ENCODE data around the gene NOS1AP.

Gene NOS1AP

DNA sequence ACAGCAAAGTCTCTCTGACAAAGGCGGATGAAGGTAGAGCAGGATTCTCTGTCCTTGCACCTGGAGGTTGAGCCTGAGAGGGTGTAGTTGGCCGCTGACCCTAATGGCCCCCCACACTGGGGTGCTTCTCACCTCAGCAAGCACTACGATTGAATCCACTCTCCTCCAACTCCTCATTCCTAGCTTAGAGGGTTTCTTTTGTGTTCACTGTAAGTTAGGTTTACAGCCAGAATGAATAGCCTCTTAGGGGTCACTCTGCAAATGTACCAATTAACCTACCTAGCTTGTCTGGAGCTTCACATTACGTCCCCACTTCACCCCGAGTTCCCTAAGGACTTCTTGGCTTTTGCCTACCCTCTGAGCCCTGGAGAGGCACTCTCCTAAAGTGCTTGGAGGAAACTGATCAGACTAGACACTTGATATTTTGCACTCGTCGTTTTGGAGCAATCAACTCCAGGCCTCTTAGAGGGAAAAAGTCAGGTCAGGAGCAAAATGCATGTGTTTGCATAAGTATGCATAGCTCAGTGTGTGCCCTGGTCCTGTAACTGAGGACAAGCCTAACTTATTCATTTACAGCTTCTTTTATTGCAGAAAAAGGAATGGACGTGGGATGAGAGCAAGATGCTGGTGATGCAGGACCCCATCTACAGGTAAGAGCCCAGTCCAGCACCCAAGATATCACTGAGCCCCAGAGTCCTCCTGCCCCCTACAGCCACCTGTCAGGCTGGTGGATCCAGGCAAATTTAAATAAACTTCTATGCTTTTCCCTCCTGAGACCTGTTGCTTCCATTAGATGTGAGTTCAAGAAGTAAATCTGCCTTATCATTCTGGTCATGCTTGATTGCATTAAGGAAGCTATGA lies 230.8 kb downstream of the NOS1AP start:
- no peak for DNase-seq (ENCODE audit: low spot score)

DNA sequence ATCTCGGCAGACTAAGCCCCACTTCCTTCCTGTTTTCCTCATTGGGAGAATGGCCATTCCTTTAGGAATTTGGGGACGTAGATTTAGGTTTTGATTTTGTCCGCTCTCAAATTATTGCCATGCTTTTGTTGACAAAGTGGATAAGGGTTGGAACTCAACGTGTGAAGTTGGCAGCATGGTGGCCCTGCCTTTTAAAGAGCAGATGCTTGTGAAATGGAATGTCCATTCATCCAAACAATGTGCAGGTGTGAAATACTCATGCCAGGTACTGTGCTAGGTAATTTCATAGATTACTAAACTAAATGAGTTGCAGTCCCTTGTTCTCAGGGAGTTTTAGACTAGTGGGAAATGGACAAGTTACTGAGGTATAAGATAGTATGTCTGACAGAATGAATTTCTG lies 232.2 kb downstream of the NOS1AP start:
- no peak for DNase-seq (ENCODE audit: low spot score)

DNA sequence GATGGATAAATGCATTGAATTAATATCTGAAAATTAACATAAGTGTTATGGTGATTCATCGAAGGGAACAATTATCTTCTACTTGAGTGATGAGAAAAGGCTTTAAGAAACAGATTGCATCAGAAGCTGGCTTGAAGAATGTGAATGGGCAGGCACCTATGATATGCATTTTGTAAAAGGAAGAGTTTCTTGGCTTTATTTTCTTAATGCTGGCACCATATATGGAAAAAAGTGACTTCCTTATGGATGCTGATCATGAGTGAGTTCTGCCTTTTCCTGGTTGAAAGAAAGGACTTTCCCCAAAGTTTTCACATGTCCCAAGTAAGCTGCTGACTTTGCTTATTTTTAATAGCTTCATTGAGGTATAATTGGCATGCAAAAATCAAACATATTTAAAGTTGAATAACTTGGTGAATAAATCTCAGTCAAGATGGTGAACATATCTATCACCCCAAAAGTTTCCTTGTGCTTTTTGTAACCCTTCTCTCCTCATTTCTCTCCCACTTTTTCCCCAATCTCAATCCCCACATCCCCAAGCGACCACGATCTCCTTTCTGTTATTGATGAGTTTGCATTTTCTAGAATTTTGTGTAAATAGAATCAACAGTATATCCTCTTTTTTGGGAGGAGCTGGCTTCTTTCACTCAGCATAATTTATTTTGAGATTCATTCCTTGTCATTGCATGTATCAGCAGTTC lies 233.0 kb downstream of the NOS1AP start:
- no peak for DNase-seq (ENCODE audit: low spot score)

DNA sequence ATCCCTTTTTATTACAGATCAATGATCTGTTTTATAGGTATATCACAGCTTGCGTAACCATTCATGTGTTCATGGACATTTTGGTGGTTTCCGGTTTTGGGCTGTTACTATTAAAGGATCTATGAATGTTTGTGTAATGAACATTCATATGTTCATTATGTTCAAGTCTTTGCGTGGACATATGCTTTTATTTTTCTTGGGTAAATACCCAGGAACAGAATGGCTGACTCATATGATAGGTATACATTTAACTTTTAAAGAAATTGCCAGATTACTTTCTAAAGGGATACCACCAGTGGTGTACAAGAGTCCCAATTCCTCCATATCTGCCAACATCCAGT lies 233.5 kb downstream of the NOS1AP start:
- DNase-seq (ENCODE audit: low spot score), result no peak

DNA sequence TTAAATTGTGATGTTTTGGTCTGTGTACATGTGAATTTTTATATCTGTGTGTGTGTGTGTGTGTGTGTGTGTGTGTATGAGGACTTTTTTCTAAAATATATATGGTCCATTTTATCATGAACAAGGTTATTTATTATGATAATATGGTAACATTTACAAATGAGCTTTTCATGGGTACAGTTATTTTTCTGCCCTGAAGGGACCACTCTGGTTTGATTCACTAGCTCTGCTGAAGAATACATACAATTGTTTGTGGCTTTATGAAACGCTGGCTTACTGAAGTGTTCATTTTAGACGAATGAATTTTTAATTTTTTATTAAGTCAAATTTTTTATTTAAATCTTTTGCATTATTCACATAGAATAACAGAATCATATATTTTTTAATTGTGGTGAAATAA lies 235.2 kb downstream of the NOS1AP start:
- no peak for DNase-seq (ENCODE audit: low spot score)

DNA sequence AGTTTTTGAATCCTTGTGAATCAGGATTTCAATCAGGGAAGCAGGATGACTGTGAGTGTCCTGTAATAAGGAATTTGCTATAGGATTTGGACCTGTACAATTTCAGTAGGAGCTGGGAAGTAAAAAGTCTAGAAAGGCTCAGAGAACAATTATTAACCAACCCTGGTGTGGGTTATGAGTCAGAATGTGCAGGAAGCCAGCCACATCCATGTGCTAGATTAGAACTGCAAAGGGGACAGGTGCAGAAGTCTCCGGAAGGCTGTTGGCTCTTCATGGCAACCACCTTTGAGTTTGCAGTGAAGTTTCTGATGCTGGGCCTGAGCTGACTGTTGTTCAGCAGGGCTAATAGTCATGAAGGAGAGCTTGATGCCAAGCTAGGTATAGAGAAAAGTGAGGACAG lies 236.5 kb downstream of the NOS1AP start:
- no peak for DNase-seq (ENCODE audit: low spot score)

DNA sequence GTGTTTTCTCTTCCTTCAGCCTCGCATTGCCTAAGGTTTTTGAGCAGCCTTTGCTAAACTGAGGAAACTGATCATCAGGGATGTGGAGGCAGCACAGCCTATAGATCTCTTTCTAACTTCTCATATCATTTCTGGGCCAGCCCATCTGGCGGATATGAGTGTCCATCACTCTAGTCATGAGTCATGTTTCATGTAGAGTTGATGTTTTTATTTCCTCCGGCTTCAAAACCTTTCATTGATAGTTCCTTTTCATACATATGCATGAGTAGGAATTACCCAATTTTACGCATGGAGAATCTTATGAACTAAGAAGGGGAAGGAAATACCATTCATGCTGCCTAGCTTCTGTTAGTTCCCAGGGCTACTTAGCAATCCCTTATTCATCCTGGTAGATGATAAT lies 240.8 kb downstream of the NOS1AP start:
- no peak for DNase-seq (ENCODE audit: low spot score)

DNA sequence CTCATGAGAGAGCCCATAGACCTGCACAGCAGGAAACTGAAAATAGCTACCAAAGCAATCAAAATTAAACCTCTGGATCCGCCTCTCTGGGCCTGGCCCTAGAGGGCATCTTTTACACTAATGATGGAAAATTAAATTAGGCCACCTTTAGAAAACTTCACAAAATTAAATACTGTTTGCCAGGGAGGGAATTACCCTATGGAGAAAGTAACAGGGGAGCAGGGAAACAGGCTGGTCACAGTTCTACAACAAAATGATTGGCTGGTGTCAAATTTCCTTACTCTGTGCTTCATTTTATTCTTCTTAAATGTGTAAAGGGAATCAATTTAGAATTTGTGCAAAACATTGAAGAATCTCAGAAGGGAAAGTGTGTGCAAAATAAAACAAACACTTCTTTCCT lies 244.7 kb downstream of the NOS1AP start:
- DNase-seq (ENCODE audit: low spot score), result no peak

DNA sequence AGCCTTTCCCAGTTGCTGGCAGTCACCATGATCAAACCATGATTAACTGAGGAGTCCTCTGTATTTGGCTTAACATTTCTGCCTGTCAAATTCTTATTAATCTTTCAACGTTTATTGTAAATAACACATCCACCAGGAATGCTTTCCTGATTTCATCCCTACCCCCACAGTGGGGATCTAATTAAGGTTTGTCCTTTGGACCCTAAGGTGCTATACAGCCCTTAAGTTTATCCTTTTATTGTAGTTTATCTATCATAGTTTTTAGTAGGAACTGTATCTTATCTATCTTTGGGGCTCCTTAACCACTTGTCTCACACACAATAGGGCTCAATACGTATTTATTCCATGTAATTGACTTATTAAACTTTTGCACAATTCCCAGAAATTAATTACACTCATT lies 246.2 kb downstream of the NOS1AP start:
- DNase-seq (ENCODE audit: low spot score), result no peak

DNA sequence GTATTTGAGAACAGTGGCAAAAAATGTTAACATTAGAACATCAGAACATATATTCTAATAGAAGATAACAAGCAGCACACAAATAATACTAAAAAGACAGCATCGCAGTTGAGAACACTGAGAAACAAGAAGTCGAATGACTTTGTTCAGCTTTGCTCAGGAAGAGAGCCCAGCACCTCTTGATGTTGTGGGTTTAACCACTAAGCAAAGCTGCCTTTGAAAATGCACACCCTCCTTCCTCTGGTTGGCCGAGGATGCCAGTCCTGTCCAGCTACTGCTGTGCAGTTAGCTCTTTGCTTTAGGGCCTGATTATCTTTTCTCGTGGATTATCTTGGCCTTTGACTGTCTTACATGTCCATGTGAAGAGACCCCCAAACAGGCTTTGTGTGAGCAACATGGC lies 246.7 kb downstream of the NOS1AP start:
- no peak for DNase-seq (ENCODE audit: low spot score)

DNA sequence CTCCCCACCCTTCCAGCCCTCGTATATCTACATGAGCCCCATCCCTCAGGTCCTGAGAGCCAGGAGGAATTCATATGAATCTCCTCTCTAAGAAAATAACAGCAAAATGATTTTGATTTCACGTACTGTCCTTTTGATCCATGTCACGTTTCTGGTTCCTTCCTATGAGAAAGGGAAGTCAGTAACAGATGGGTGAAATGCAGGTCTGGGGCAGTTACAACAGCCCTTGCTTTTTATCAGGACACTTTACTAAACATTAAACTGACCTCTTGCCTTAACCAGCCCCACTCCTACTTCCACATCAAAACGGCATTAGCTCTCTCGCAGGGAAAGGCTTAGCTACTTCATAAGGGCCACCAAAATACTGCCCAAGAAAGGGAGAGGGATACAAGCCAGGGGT lies 248.1 kb downstream of the NOS1AP start:
- DNase-seq (ENCODE audit: low spot score), result no peak

DNA sequence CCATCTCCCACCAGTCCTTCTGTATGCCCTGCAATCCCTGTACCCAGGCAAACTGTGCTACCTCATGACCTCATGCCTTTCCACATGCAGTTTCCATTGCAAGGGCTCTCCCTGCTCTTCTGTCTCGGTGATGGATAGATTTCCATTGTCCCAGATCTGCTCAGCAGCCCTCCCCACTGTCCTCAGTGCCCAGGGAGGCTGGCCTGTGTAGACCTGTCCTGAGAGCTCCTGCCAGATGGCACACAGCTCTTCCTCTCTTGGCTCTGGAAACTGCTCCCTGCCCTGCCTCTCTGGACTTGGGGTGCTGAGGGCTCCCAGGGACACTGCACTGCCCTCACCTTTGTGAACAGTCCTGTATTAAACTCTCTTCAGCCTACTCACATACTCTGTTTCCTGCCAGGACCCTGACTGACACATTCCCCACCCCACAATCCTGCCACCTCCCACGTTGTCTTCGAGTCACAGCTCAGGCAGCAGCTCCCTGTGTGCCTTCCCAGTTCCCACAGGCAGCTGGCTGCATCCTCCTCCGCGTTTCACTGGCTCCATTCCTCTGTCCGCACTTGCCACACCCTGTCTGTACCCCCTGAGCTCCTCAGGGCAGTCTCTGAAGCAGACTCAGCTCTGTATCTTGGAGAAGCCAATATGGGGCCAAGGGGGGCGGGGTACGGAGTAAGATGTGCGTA lies 250.1 kb downstream of the NOS1AP start:
- DNase-seq (ENCODE audit: low spot score), result peak; percentile 31

DNA sequence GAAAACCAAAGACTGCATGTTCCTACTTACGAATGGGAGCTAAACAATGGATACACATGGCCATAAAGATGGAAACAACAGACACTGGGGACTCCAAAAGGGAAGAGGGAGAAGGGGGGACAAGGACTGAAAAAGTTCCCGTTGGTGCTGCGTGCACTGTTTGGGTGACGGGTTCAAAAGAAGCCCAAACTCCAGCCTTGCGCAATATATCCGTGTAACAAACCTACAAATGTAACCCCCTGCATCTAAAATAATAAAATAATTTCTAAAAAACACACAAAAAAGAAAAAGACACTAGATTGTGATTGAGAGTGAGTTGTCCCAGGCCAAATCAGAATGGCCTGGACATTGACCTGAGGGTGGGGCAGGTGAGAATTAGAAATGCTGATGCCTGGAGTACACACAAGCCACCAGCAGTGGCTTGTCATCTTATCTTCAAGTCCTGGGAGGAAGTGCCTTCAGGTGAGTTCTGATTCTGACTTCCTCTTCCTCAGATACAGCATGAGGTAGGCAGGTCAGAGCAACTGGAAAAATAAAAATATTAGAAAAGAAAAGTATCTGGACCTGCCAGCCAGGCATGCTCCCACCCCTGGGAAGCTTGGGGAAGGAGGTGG lies 252.4 kb downstream of the NOS1AP start:
- DNase-seq (ENCODE audit: low spot score), result no peak

DNA sequence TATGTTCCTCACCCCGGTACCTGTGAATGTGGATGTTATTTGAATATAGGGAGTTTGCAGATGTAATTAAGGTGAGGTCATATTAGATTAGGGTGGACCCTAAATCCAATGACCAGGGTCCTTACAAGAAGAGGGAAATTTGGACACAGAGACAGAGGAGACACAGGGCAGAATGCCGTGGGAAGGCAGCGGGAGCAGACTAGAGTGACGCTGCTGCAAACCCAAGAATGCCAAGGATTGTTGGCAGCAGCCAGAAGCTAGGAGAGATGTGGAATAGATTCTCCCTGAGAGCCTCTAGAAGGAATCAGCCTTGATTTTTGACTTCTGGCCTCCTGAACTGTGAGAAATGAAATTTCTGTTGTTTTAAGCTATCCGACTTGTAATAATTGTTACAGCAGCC lies 253.5 kb downstream of the NOS1AP start:
- no peak for DNase-seq (ENCODE audit: low spot score)

DNA sequence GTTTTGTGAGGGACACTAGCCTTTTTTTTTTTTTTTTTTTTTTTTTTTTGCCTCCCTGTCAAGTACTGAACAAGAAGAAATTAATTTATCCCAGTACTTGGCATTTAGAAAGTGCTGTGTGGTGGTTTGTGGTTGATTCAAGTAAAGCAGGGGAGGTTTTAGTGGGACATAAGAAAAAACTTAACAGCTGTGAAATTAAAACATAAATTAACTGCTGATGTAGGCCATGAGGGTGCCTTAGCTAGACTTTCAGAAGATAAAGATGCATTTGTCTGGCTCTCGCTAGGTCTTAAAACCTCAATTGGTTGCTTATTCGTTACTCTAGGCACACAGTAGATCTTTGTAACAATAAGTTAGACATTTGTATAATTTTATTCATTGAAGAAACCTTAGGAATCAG lies 254.9 kb downstream of the NOS1AP start:
- no peak for DNase-seq (ENCODE audit: low spot score)

DNA sequence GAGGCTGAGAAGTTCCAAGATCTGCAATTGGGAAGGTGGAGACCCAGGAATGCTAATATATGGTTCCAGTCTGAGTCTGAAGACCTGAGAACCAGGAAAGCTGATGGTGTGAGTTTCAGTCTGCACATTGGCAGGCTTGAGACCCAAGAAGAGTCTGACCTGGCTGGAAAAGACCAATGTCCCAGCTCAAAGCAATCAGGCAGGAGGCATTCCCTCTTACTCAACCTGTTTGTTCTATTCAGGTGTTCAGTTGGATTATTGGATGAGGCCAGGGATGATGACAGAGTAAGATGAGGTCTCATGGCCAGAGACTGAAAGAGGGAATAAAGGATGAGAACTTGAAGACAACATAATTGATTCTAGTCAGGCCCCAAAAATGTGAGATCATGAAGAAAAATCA lies 257.1 kb downstream of the NOS1AP start:
- DNase-seq (ENCODE audit: low spot score), result no peak

DNA sequence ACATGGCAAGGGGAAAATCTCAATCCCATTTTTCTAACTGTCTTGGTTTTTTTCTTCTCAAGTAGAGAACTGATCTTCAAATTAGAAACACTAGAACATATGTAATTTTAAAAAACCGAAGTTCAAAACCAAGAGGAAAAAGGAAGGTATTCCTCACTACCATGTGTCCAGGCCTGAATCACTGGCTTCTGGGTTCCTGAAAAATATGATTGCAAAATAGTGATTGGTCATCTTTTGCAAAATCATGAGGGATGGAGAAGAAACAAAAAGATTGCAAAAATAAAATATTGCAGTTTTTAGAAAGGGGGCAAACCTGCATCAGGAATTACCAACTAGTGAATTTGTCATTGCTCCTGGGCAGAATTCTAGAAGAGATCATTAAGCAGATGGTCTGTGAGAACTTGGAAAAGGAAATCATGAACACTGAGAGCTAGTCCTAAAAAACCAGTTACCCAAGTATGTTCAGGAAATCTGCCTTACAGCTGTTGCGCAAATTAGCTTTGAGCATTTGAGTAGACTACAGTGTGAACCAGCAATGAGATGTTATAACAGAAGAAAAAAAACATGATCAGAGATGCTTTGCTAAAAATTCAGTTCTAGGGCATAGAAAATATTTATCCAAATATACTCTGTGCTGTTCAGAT lies 257.8 kb downstream of the NOS1AP start:
- no peak for DNase-seq (ENCODE audit: low spot score)

DNA sequence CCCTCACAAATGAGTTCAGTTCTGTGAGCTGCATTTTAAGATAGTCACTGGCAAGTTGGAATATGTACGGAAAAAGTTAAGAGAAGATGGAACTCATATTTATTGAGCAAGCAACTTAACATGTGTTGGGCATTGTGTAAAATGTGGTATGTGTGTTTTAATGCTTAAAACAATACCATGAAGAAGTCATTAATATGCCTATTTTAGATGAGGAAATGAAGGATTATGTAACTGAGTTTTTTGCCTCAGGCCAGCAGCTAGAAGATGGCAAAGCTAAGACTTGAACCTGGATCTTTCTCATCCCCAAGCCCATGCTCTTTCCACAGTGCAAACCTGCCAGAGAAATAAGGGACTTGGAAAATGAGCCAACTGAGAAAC lies 258.3 kb downstream of the NOS1AP start:
- DNase-seq (ENCODE audit: low spot score), result no peak

DNA sequence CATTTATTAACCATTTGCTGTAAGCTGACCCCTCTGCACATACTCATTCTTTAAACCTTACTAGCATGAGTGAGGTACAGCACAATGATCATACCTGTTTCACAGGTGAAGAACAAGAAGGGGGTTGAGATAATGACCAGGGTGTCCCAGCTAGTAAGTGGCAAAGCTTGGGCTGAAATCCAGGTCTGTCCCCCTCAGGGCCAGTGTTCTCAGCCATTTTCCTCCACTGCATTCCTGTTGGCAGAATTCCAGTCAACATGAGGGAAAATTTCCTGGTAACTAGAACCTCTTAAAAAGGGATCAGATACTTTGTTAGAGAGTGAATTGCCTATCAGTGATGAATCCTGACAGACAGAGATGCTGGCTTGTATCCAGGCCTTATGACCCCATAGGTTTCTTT lies 259.0 kb downstream of the NOS1AP start:
- no peak for DNase-seq (ENCODE audit: low spot score)

DNA sequence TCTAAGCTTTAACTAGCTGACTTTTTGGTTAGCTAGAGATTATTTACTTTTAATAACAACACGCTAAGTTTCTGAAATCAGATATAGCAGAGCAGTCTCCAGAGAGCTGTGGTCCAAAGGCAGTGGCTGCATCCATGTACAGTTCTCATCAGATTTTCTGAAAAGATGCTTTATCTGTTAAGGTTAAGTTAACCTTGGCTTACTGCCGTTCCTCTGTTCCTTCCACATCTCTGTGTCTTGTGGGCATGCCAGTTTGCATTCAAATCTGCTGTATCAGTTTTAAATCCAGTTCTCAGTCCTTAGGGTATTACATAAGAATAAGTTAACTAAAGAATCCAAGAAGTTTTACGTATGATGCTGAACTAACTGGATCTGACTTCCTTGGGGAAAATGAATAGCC lies 260.3 kb downstream of the NOS1AP start:
- no peak for DNase-seq (ENCODE audit: low spot score)

DNA sequence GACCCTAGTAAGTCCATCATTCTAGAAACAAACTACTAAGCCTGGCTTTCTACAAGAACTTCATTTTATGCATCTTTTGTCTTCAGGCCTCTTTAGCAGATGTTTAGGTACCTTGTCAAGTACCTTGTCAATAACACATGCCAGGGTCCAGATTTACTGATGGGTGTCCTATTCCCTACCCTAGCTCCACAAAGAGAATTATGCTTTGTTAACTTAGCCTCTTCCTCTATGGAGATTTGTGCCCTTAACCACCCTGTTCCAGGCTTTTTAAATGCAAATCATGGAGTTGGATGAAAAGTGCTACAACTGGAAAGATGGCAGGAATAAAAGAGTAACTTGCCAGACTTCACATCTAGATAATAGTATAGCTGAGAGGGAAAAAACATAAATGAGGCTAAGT lies 264.5 kb downstream of the NOS1AP start:
- DNase-seq (ENCODE audit: low spot score), result no peak

DNA sequence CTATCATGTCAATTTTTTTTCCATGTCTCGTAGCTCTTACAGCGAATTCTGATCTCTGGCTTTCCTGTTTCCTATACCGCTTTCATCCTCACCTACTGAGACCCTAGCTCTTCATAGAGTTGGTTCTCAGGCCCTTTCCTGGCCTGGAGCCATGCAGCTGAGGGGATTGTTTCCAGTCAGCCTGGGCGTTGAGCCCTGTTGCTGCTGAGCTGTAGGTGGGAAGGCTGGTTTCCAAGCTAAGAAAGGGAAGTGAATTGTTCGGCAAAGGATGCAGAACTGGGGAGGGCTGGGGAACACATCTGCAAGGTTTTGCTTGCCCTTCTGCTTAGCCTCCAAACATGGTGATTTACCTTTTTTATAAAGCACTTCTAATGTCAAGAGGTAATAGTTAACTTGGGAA lies 265.6 kb downstream of the NOS1AP start:
- DNase-seq (ENCODE audit: low spot score), result no peak
